Astrocyte (in vitro differentiated cells and primary cell): Measurements from ENCODE around the gene MRPL22. TPM values are rescaled to one million over a fixed set of nuclear protein-coding genes. Genes with fewer than 3 reads are reported as not detected.

Experiments used
- DNase-seq: peaks from one replicate; pipeline ENCODE4 v3.0.0-alpha.2; 2010; ENCODE audit warnings: low read depth
- FAIRE-seq: peaks from 2 replicates; lab custom pipeline; 2011; peaks lifted over from hg19 to GRCh38; lab: Jason Lieb, UNC
- H2AFZ ChIP-seq: 2 replicates; pipeline ENCODE4 v1.6.0; 2012; ENCODE audit warnings: low read depth, low read length, inconsistent platforms
- H3K27ac ChIP-seq: 2 replicates; pipeline ENCODE4 v1.5.1; 2011; ENCODE audit warnings: low read depth, low read length, inconsistent platforms
- H3K27me3 ChIP-seq: 2 replicates; pipeline ENCODE4 v1.6.0; 2011; ENCODE audit warnings: low read length, inconsistent platforms; ENCODE audit not compliant: insufficient read depth
- H3K36me3 ChIP-seq: 2 replicates; pipeline ENCODE4 v1.5.1; 2011; ENCODE audit warnings: low read length, inconsistent platforms; ENCODE audit not compliant: insufficient read depth
- H3K4me1 ChIP-seq: 2 replicates; pipeline ENCODE4 v1.5.1; 2011; ENCODE audit warnings: low read length, inconsistent platforms; ENCODE audit not compliant: insufficient read depth
- H3K4me2 ChIP-seq: 2 replicates; pipeline ENCODE4 v1.6.0; 2012; ENCODE audit warnings: low read length, inconsistent platforms
- H3K4me3 ChIP-seq: 2 replicates; pipeline ENCODE4 v1.5.1; 2011; ENCODE audit warnings: low read depth, mild to moderate bottlenecking, low read length, inconsistent platforms; ENCODE audit not compliant: insufficient read depth
- H3K79me2 ChIP-seq: 2 replicates; pipeline ENCODE4 v1.6.0; 2012; ENCODE audit warnings: mild to moderate bottlenecking, low read length, inconsistent platforms; ENCODE audit not compliant: insufficient read depth
- H3K9ac ChIP-seq: 2 replicates; pipeline ENCODE4 v1.6.0; 2012; ENCODE audit warnings: mild to moderate bottlenecking, low read length, inconsistent platforms
- H3K9me3 ChIP-seq: 2 replicates; pipeline ENCODE4 v1.5.1; 2012; ENCODE audit warnings: low read depth, mild to moderate bottlenecking, low read length, inconsistent platforms; ENCODE audit not compliant: insufficient read depth
- H4K20me1 ChIP-seq: 2 replicates; pipeline ENCODE4 v1.6.0; 2012; ENCODE audit warnings: low read length, inconsistent platforms; ENCODE audit not compliant: insufficient read depth
- H3K27ac Mint-ChIP-seq: one replicate; pipeline ENCODE4 v1.8.0; 2021; ENCODE audit warnings: mild to moderate bottlenecking, mixed read lengths; ENCODE audit not compliant: unreplicated experiment
- H3K27me3 Mint-ChIP-seq: one replicate; pipeline ENCODE4 v1.8.0; 2021; ENCODE audit warnings: low read depth, mixed read lengths; ENCODE audit not compliant: unreplicated experiment
- H3K36me3 Mint-ChIP-seq: one replicate; pipeline ENCODE4 v1.8.0; 2021; ENCODE audit warnings: low read depth, mixed read lengths; ENCODE audit not compliant: unreplicated experiment
- H3K4me1 Mint-ChIP-seq: one replicate; pipeline ENCODE4 v1.8.0; 2021; ENCODE audit warnings: low read depth, mixed read lengths; ENCODE audit not compliant: unreplicated experiment
- H3K4me3 Mint-ChIP-seq: one replicate; pipeline ENCODE4 v1.8.0; 2021; ENCODE audit warnings: mild to moderate bottlenecking, moderate library complexity, mixed read lengths; ENCODE audit not compliant: unreplicated experiment
- H3K9me3 Mint-ChIP-seq: one replicate; pipeline ENCODE4 v1.8.0; 2021; ENCODE audit warnings: mild to moderate bottlenecking, mixed read lengths; ENCODE audit not compliant: unreplicated experiment
- EZH2 ChIP-seq: IDR thresholded peaks from 2 replicates; pipeline ENCODE4 v1.6.1; 2012; ENCODE audit warnings: mild to moderate bottlenecking, low read length, inconsistent platforms; ENCODE audit not compliant: insufficient read depth
- total RNA-seq: library from RNA; stranded (reverse); gene quantifications from 2 replicates; pipeline ENCODE4 v1.2.1, GENCODE V29; 2021
- TF ChIP-seq, protein P1 (sequence below): IDR thresholded peaks from 2 replicates; pipeline ENCODE4 v1.5.1; 2011; ENCODE audit warnings: low read depth, mild to moderate bottlenecking, inconsistent platforms, low read length, moderate library complexity; ENCODE audit not compliant: insufficient read depth

MRPL22 gene
- total RNA-seq, 1 donor from 2014 or later: 49.1 TPM

DNA sequence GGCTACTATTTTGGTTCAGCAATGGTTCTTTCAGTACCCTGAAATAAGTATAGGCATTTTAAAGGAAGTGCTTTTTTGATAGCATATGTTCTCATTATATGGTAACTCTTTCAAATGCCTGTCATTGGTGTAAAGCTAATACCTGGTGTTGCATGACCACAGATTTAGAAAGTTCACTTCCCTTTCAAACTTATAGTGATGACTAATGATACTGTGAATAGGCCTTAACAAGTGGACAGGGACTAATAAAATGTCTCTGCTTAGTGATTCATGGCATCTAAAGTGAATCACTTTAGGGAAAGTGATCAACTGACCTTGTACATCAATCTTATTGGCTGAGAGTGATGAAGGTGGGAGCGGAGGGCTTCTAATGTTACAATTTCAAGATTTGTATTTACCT lies 21.6 kb downstream of the MRPL22 start:
- no peaks in the 10 kb centered on the region for H3K9me3 ChIP-seq
- FAIRE-seq (peak; percentile 20), DNase-seq (peak; percentile 28)
- H3K27me3 ChIP-seq: no peaks in the 10 kb centered on the region
- no peak overlapping the region for H2AFZ ChIP-seq
- H3K4me1 ChIP-seq: no peaks in the 10 kb centered on the region
- Mint-ChIP-seq H3K27ac (no peak overlapping the region), H3K9me3 (no peaks in the 10 kb centered on the region), H3K27me3 (no peaks in the 10 kb centered on the region), H3K4me3 (no peak overlapping the region), H3K4me1 (peaks cover 4% of the 10 kb centered on the region), H3K36me3 (peaks cover 6% of the 10 kb centered on the region)
- no peak overlapping the region for H3K4me2 ChIP-seq
- no peak overlapping the region for H3K27ac ChIP-seq
- H3K36me3 ChIP-seq: peaks cover 23% of the 10 kb centered on the region
- H4K20me1 ChIP-seq: peaks cover 3% of the 10 kb centered on the region
- H3K4me3 ChIP-seq: no peak overlapping the region
- no peak overlapping the region for H3K9ac ChIP-seq
- H3K79me2 ChIP-seq: peaks cover 2% of the 10 kb centered on the region
- TF ChIP-seq EZH2: no peak
- TF ChIP-seq, protein P1, sequence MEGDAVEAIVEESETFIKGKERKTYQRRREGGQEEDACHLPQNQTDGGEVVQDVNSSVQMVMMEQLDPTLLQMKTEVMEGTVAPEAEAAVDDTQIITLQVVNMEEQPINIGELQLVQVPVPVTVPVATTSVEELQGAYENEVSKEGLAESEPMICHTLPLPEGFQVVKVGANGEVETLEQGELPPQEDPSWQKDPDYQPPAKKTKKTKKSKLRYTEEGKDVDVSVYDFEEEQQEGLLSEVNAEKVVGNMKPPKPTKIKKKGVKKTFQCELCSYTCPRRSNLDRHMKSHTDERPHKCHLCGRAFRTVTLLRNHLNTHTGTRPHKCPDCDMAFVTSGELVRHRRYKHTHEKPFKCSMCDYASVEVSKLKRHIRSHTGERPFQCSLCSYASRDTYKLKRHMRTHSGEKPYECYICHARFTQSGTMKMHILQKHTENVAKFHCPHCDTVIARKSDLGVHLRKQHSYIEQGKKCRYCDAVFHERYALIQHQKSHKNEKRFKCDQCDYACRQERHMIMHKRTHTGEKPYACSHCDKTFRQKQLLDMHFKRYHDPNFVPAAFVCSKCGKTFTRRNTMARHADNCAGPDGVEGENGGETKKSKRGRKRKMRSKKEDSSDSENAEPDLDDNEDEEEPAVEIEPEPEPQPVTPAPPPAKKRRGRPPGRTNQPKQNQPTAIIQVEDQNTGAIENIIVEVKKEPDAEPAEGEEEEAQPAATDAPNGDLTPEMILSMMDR: no peak

DNA sequence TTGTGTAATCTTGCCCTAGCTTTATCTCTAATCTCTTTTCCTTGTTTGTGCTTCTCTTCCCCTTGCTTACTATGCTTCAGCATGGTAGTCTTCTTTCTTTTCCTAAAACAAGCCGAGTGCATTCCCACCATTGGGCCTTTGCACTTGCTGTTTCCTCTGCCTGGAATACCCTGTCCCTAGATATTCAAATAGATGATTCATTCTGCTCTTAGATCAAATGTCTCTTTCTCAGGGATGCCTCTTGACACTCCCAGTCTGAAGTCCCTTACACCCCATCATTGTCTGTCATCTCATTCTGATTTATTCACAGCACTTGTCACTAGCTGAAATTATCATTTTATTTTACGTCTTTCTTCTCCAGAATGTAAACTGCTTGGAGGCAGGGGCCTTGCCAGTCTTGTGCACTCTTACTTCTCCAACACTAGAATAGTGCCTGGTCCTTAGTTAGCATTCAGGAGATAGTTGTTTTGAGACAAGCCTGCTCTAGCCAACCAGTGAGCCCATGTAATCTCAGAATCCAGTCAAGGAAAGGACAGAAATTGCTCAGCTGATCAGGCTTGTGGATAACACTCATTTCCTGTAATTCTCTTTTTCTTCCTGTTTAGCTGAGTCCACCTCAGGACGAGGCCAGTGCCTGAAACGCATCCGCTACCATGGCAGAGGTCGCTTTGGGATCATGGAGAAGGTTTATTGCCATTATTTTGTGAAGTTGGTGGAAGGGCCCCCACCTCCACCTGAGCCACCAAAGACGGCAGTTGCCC lies 25.4 kb downstream of the MRPL22 start:
- no peak overlapping the region for H3K9ac ChIP-seq
- Mint-ChIP-seq H3K4me1 (peaks cover 9% of the 10 kb centered on the region), H3K27ac (no peak overlapping the region), H3K4me3 (no peak overlapping the region), H3K27me3 (no peaks in the 10 kb centered on the region), H3K36me3 (peaks cover 2% of the 10 kb centered on the region), H3K9me3 (no peaks in the 10 kb centered on the region)
- peaks cover 8% of the 10 kb centered on the region for H3K36me3 ChIP-seq
- TF ChIP-seq, protein P1: no peak
- no peak for TF ChIP-seq EZH2
- H3K27me3 ChIP-seq: no peaks in the 10 kb centered on the region
- H3K4me3 ChIP-seq: no peak overlapping the region
- H3K27ac ChIP-seq: no peak overlapping the region
- no peaks in the 10 kb centered on the region for H3K4me1 ChIP-seq
- peaks cover 9% of the 10 kb centered on the region for H4K20me1 ChIP-seq
- DNase-seq (no peak), FAIRE-seq (no peak)
- H3K79me2 ChIP-seq: peaks cover 2% of the 10 kb centered on the region
- no peaks in the 10 kb centered on the region for H3K9me3 ChIP-seq
- H3K4me2 ChIP-seq: no peak overlapping the region
- H2AFZ ChIP-seq: no peak overlapping the region

DNA sequence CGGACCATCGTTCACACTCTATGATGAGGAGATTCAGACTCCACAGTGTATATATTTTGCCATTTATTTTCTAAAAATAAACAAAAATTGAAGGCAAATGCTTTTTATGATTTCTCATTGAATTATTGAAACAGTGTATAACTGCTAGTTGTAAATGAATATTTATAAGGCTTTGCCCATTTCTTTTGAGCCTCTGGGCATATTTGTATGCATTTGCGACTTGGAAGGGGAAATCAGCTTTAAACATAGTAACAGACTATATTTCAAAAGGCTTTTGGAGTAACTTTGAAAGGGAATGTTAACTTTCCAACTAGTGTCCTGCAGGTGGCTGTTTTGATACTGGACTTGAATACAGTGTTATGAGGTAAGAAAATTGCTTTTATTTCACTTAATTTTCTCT lies 26.0 kb downstream of the MRPL22 start:
- H3K79me2 ChIP-seq: peaks cover 2% of the 10 kb centered on the region
- H3K27me3 Mint-ChIP-seq: no peaks in the 10 kb centered on the region
- no peak overlapping the region for H3K9ac ChIP-seq
- no peak overlapping the region for H3K27ac ChIP-seq
- no peak overlapping the region for H2AFZ ChIP-seq
- no peaks in the 10 kb centered on the region for H3K9me3 ChIP-seq
- no peak overlapping the region for H3K27ac Mint-ChIP-seq
- no peak overlapping the region for H3K4me3 ChIP-seq
- peaks cover 12% of the 10 kb centered on the region for H3K4me1 Mint-ChIP-seq
- H3K27me3 ChIP-seq: no peaks in the 10 kb centered on the region
- H4K20me1 ChIP-seq: peaks cover 11% of the 10 kb centered on the region
- no peak overlapping the region for H3K4me2 ChIP-seq
- peaks cover 2% of the 10 kb centered on the region for H3K36me3 Mint-ChIP-seq
- FAIRE-seq (no peak), DNase-seq (no peak)
- no peak for TF ChIP-seq EZH2
- no peak overlapping the region for H3K4me3 Mint-ChIP-seq
- H3K4me1 ChIP-seq: no peaks in the 10 kb centered on the region
- H3K9me3 Mint-ChIP-seq: no peaks in the 10 kb centered on the region
- peaks cover 8% of the 10 kb centered on the region for H3K36me3 ChIP-seq
